ENCODE results near the gene SRRM4.
"Not testable (repeated sequence)": the region's sequence is repeated elsewhere in the genome, so short reads cannot be mapped to it uniquely, and the experiment has no call there.

Gene SRRM4

GRCh38 chr12:119068129-119068856, 87.0 kb downstream of the SRRM4 start:
- DNase-seq (ENCODE audit: low read depth, low spot score) = no peak

- DNase-seq (ENCODE audit: low read depth, low spot score) = no peak
Observed at GRCh38 chr12:119069147-119069642, 87.9 kb downstream of the SRRM4 start.

- DNase-seq (ENCODE audit: low read depth, low spot score) = no peak
Observed at GRCh38 chr12:119071176-119071575, 89.8 kb downstream of the SRRM4 start.

- no peak for DNase-seq (ENCODE audit: low read depth, low spot score)
Observed at GRCh38 chr12:119071638-119072231, 90.4 kb downstream of the SRRM4 start.

- no peak for DNase-seq (ENCODE audit: low read depth, low spot score)
Observed at GRCh38 chr12:119072440-119072839, 91.1 kb downstream of the SRRM4 start.

- no peak for DNase-seq (ENCODE audit: low read depth, low spot score)
Observed at GRCh38 chr12:119075222-119075787, 94.0 kb downstream of the SRRM4 start.

GRCh38 chr12:119075918-119076317, 94.6 kb downstream of the SRRM4 start:
- no peak for DNase-seq (ENCODE audit: low read depth, low spot score)

- DNase-seq (ENCODE audit: low read depth, low spot score) = no peak
Observed at GRCh38 chr12:119079530-119079929, 98.2 kb downstream of the SRRM4 start.

GRCh38 chr12:119082016-119082415, 100.7 kb downstream of the SRRM4 start:
- DNase-seq (ENCODE audit: low read depth, low spot score) = no peak

- no peak for DNase-seq (ENCODE audit: low read depth, low spot score)
Observed at GRCh38 chr12:119082496-119082895, 101.2 kb downstream of the SRRM4 start.

- no peak for DNase-seq (ENCODE audit: low read depth, low spot score)
Observed at GRCh38 chr12:119088685-119089379, 107.5 kb downstream of the SRRM4 start.

- no peak for DNase-seq (ENCODE audit: low read depth, low spot score)
Observed at GRCh38 chr12:119089380-119090013, 108.2 kb downstream of the SRRM4 start.

- DNase-seq (ENCODE audit: low read depth, low spot score) = no peak
Observed at GRCh38 chr12:119090276-119090675, 108.9 kb downstream of the SRRM4 start.

- no peak for DNase-seq (ENCODE audit: low read depth, low spot score)
Observed at GRCh38 chr12:119090865-119091264, 109.5 kb downstream of the SRRM4 start.

- DNase-seq (ENCODE audit: low read depth, low spot score) = no peak
Observed at GRCh38 chr12:119096429-119097202, 115.3 kb downstream of the SRRM4 start.

- DNase-seq (ENCODE audit: low read depth, low spot score) = no peak
Observed at GRCh38 chr12:119100933-119101332, 119.6 kb downstream of the SRRM4 start.

GRCh38 chr12:119102274-119102673, 120.9 kb downstream of the SRRM4 start:
- no peak for DNase-seq (ENCODE audit: low read depth, low spot score)

- no peak for DNase-seq (ENCODE audit: low read depth, low spot score)
Observed at GRCh38 chr12:119102714-119103113, 121.4 kb downstream of the SRRM4 start.

- not testable (repeated sequence) for DNase-seq (ENCODE audit: low read depth, low spot score)
Observed at GRCh38 chr12:119104969-119105368, 123.6 kb downstream of the SRRM4 start.

- DNase-seq (ENCODE audit: low read depth, low spot score) = no peak
Observed at GRCh38 chr12:119113496-119113986, 132.2 kb downstream of the SRRM4 start.

- no peak for DNase-seq (ENCODE audit: low read depth, low spot score)
Observed at GRCh38 chr12:119114294-119114693, 133.0 kb downstream of the SRRM4 start.

Data from activated naive CD8-positive, alpha-beta T cell treated with anti-CD3 and anti-CD28 coated beads, Interleukin-2, amount 50 U/mL, for 16 hours (primary cell).